ENCODE results near the gene STK17B.

STK17B gene

DNA sequence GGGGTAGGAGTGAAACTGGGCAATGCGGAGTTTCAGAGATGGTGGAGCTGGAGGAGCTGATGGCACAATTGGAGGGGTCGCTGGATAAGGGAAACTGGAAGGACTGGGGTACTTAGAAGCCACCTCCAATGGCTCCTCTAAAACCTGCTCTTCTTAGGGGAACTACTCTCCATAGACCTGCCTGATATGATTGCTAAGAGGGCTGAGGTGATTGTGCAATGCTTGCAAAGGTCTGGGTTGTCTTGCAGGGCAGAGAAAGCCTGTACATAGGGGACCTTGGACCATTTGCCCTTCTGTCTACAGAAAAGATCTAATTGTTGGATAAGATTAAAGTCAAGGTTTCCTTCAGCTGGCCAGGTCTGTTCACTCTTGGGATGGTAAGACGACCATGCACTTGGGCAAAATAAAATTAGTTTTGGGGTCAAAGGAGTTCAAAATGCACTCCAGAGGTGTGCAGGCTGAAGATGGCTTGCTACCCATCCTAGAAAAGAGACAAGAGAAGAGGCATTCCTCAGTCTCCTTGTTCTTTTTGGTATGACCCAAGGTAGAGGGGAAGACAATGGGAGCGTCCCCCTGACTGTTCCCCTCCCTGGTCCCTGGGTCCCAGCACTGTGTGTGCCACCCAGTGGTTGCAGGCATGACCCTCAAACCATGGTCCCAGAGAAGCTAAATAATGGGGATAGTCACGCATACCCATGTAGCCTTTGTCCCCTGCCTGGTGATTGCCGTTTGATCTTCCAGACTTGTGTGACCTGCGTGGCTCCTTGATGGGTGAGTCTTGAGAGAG is 41.1 kb downstream of the STK17B start:
- TF ChIP-seq, protein P1, sequence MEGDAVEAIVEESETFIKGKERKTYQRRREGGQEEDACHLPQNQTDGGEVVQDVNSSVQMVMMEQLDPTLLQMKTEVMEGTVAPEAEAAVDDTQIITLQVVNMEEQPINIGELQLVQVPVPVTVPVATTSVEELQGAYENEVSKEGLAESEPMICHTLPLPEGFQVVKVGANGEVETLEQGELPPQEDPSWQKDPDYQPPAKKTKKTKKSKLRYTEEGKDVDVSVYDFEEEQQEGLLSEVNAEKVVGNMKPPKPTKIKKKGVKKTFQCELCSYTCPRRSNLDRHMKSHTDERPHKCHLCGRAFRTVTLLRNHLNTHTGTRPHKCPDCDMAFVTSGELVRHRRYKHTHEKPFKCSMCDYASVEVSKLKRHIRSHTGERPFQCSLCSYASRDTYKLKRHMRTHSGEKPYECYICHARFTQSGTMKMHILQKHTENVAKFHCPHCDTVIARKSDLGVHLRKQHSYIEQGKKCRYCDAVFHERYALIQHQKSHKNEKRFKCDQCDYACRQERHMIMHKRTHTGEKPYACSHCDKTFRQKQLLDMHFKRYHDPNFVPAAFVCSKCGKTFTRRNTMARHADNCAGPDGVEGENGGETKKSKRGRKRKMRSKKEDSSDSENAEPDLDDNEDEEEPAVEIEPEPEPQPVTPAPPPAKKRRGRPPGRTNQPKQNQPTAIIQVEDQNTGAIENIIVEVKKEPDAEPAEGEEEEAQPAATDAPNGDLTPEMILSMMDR (IDR thresholded peaks at IDR 0.05; ENCODE audit: control insufficient read depth, insufficient read depth, low read depth, low read length, missing control alignments), result no peak
- H3K4me3 ChIP-seq (ENCODE audit: control insufficient read depth, low read depth, low read length), result no peak overlapping the region
- DNase-seq (ENCODE audit: low read depth), result no peak

DNA sequence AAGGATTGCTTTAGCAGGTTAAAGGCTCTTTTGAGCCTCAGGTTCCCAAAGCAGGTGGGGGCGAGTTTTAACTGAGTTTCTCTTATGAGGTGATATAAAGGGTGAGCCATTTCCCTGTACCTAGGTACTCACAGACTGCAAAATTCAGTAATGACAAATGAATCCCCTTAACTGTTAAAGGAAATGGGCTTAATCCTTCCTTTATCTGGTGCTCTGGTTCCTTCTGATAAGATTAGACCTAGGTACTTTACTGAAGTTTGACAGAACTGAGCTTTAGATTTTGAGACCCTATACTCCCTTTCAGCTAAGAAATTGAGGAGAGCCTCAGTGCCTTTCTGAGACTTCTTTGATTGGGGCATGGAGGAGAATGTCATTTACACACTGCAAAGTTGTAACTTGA is 42.6 kb downstream of the STK17B start:
- H3K4me3 ChIP-seq (ENCODE audit: control insufficient read depth, low read depth, low read length), result no peak overlapping the region
- no peak for DNase-seq (ENCODE audit: low read depth)
- TF ChIP-seq, protein P1 (IDR thresholded peaks at IDR 0.05; ENCODE audit: control insufficient read depth, insufficient read depth, low read depth, low read length, missing control alignments), result no peak

DNA sequence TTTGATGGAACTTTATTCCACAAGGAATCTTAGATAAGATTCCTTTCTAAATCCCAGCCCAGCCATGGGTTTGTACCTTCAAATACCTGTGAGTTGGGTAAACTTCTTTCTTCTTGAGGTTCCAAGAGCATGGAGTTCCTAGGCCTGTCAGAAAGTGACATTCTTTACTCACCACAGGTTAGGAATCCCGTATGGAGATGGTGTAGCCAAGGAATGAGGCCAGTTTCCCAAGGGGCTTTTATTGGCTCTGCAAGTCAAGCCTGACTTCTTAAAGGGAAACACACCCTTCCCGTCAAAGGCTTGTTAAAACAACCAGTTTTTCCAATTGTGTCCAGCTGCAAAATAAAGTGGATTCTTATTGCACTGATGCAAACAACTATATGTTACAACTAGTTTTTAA is 45.8 kb downstream of the STK17B start:
- no peak for DNase-seq (ENCODE audit: low read depth)

DNA sequence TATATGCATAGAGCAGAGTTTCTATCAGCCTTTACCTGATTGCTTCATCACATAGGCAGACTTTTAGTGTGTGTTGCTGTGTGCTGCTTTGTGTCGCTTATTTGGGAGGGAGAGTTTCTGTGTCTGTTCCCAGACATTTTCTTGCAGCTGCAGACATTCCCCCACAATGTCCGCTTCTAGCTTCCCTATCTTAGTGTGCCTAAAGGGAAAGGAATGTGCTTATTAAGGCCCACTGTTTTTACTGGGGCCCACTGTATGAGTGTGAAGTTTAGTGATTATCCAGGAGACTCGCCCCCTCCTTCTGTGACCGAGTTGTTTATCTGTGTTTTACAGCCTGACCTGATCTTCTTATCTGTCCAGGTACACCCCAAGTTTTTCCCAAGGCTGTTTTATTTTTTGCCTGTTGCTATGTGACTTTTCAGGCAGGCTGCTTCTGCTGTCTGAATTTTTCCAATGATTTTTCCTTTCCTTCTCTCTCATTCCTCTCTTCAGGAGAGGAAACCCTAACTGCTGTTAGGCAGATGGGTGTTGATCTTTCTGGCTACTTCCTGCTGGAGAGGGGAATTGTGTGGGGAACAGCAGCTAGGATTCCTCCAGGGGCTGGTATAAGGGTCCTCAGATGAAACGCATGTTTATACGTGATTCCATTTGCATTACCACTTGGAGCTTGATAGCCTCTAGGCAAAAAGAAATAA is 47.6 kb downstream of the STK17B start:
- DNase-seq (ENCODE audit: low read depth), result no peak
- TF ChIP-seq, protein P1 (IDR thresholded peaks at IDR 0.05; ENCODE audit: control insufficient read depth, insufficient read depth, low read depth, low read length, missing control alignments), result no peak
- no peak overlapping the region for H3K4me3 ChIP-seq (ENCODE audit: control insufficient read depth, low read depth, low read length)

More for the DNA sequence above, 45.8 kb downstream of the STK17B start:
- no peak overlapping the region for H3K4me3 ChIP-seq (ENCODE audit: control insufficient read depth, low read depth, low read length)
- TF ChIP-seq, protein P1 (IDR thresholded peaks at IDR 0.05; ENCODE audit: control insufficient read depth, insufficient read depth, low read depth, low read length, missing control alignments), result no peak

DNA sequence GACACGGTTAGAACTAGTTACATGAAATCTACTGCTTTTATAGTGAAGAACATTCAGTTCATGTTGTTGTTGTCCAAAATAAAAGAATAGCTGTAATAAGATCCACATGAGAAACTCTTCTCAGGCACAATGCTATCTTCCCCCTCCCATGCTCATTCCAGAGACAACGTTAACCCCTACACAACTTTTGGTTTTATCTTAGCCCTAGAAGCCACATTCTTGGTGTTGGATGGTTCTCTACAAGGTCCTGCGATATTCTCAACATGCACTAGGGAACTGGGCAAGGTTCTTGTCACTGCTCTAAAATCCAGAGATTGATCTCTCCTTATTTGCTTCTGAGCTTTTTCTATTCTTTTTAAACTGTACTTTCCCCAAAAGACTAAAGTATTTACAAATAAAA is 51.5 kb downstream of the STK17B start:
- no peak for DNase-seq (ENCODE audit: low read depth)
- H3K4me3 ChIP-seq (ENCODE audit: control insufficient read depth, low read depth, low read length), result no peak overlapping the region
- TF ChIP-seq, protein P1 (IDR thresholded peaks at IDR 0.05; ENCODE audit: control insufficient read depth, insufficient read depth, low read depth, low read length, missing control alignments), result no peak

DNA sequence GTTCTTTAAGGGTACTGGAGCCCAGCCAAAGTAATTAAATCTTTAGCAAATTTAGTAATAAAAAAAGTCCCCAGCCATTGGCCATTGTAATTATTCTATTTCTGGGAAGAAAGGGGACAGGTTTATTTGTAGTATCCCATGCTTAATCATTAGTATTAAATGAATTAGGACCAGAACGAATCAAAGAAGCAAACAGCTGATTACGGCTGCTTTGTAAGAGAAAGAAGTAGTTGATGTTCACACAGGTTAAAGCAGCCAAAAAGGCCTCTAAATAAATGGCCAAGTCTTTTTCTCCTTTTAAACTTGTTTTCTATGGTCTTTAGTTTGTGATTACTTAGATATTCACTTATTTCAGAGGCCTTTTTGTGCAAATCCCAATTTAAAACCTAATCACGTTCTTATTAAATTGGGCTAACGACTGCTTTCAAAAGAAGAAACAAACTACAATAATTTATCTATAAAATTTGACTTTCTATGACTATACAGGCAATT is 54.1 kb downstream of the STK17B start:
- H3K4me3 ChIP-seq (ENCODE audit: control insufficient read depth, low read depth, low read length), result no peak overlapping the region
- TF ChIP-seq, protein P1 (IDR thresholded peaks at IDR 0.05; ENCODE audit: control insufficient read depth, insufficient read depth, low read depth, low read length, missing control alignments), result no peak
- no peak for DNase-seq (ENCODE audit: low read depth)
